ENCODE measurements around the gene COL6A2.

Gene COL6A2

GRCh38 chr21:46159841-46160656 lies 62.1 kb downstream of the COL6A2 start:
- Histone ChIP-seq H3K36me3 (ENCODE audit: control insufficient read depth, low read length) (no peaks in the 10 kb centered on the region; the same call in 1 of the 2 replicates), H3K27ac (ENCODE audit: low read depth, low read length) (no peak overlapping the region), H3K9me2 (replicated peaks; ENCODE audit: control insufficient read depth, low read length) (no peaks in the 10 kb centered on the region)

GRCh38 chr21:46160657-46160906 lies 62.7 kb downstream of the COL6A2 start:
- H3K9me2 ChIP-seq (replicated peaks; ENCODE audit: control insufficient read depth, low read length) = no peaks in the 10 kb centered on the region
- no peaks in the 10 kb centered on the region; the same call in 1 of the 2 replicates for H3K36me3 ChIP-seq (ENCODE audit: control insufficient read depth, low read length)
- H3F3A ChIP-seq (ENCODE audit: control insufficient read depth, insufficient read depth) = no peaks in the 10 kb centered on the region
- H3K4me3 ChIP-seq (ENCODE audit: low read length) = no peak overlapping the region
- peaks cover 3% of the 10 kb centered on the region; the same call in 1 of the 2 replicates for H3K9me3 ChIP-seq (ENCODE audit: control insufficient read depth, insufficient read depth, low read length)
- H4K20me1 ChIP-seq (ENCODE audit: control insufficient read depth, insufficient read depth, low read depth, low read length) = no peaks in the 10 kb centered on the region
- H3K79me2 ChIP-seq (ENCODE audit: control insufficient read depth, low read length) = no peaks in the 10 kb centered on the region
- TF ChIP-seq CTCF (IDR thresholded peaks at IDR 0.05; ENCODE audit: low read depth, low read length, poor library complexity, severe bottlenecking) = no peak
- no peak for TF ChIP-seq EZH2phosphoT487 (IDR thresholded peaks at IDR 0.05; ENCODE audit: borderline replicate concordance, low read length)
- no peak overlapping the region for H3K4me2 ChIP-seq (ENCODE audit: low read length)
- no peaks in the 10 kb centered on the region for H3K27me3 ChIP-seq (ENCODE audit: control insufficient read depth, low read length)
- H3K27ac ChIP-seq (ENCODE audit: low read depth, low read length) = no peak overlapping the region
- H3K4me1 ChIP-seq (ENCODE audit: control insufficient read depth, low read length) = no peaks in the 10 kb centered on the region

More at GRCh38 chr21:46159841-46160656, 62.1 kb downstream of the COL6A2 start:
- H3K4me2 ChIP-seq (ENCODE audit: low read length) = no peak overlapping the region
- TF ChIP-seq EZH2phosphoT487 (IDR thresholded peaks at IDR 0.05; ENCODE audit: borderline replicate concordance, low read length) = no peak
- TF ChIP-seq CTCF (IDR thresholded peaks at IDR 0.05; ENCODE audit: low read depth, low read length, poor library complexity, severe bottlenecking) = no peak
- no peaks in the 10 kb centered on the region for H3K79me2 ChIP-seq (ENCODE audit: control insufficient read depth, low read length)
- H3K9me3 ChIP-seq (ENCODE audit: control insufficient read depth, insufficient read depth, low read length) = peaks cover 3% of the 10 kb centered on the region; the same call in 1 of the 2 replicates
- H3K27me3 ChIP-seq (ENCODE audit: control insufficient read depth, low read length) = no peaks in the 10 kb centered on the region
- no peaks in the 10 kb centered on the region for H3F3A ChIP-seq (ENCODE audit: control insufficient read depth, insufficient read depth)
- H3K4me3 ChIP-seq (ENCODE audit: low read length) = no peak overlapping the region
- no peaks in the 10 kb centered on the region for H4K20me1 ChIP-seq (ENCODE audit: control insufficient read depth, insufficient read depth, low read depth, low read length)
- H3K4me1 ChIP-seq (ENCODE audit: control insufficient read depth, low read length) = no peaks in the 10 kb centered on the region

GRCh38 chr21:46160907-46161632 lies 63.2 kb downstream of the COL6A2 start:
- Histone ChIP-seq H3K36me3 (ENCODE audit: control insufficient read depth, low read length) (no peaks in the 10 kb centered on the region; the same call in 1 of the 2 replicates), H3K4me3 (ENCODE audit: low read length) (no peak overlapping the region)

More at GRCh38 chr21:46160907-46161632, 63.2 kb downstream of the COL6A2 start:
- no peaks in the 10 kb centered on the region for H3F3A ChIP-seq (ENCODE audit: control insufficient read depth, insufficient read depth)
- H3K9me2 ChIP-seq (replicated peaks; ENCODE audit: control insufficient read depth, low read length) = no peaks in the 10 kb centered on the region
- TF ChIP-seq EZH2phosphoT487 (IDR thresholded peaks at IDR 0.05; ENCODE audit: borderline replicate concordance, low read length) (no peak), CTCF (IDR thresholded peaks at IDR 0.05; ENCODE audit: low read depth, low read length, poor library complexity, severe bottlenecking) (no peak)
- H4K20me1 ChIP-seq (ENCODE audit: control insufficient read depth, insufficient read depth, low read depth, low read length) = no peaks in the 10 kb centered on the region
- no peaks in the 10 kb centered on the region for H3K27me3 ChIP-seq (ENCODE audit: control insufficient read depth, low read length)
- no peaks in the 10 kb centered on the region for H3K79me2 ChIP-seq (ENCODE audit: control insufficient read depth, low read length)
- no peak overlapping the region for H3K4me2 ChIP-seq (ENCODE audit: low read length)
- H3K4me1 ChIP-seq (ENCODE audit: control insufficient read depth, low read length) = no peaks in the 10 kb centered on the region
- peaks cover 3% of the 10 kb centered on the region; the same call in 1 of the 2 replicates for H3K9me3 ChIP-seq (ENCODE audit: control insufficient read depth, insufficient read depth, low read length)
- H3K27ac ChIP-seq (ENCODE audit: low read depth, low read length) = no peak overlapping the region

Data from DOHH2 (cell line).